DND-41 (cell line): Measurements from ENCODE around the gene FEZF1.

ENCODE experiments used
- ATAC-seq: fragments of 200-7000 bp; cut with Tn5 transposase; 3 replicates; pipeline ENCODE4 v1.9.1; 2021; ENCODE audit warnings: low read depth; ENCODE audit not compliant: insufficient read depth
- DNase-seq: peaks from one replicate; pipeline ENCODE4 v3.0.0-alpha.2; 2020
- H2AFZ ChIP-seq: 2 replicates; pipeline ENCODE4 v1.6.0; 2012; ENCODE audit warnings: low read depth, low read length
- H3K27ac ChIP-seq: 2 replicates; pipeline ENCODE4 v1.5.1; 2012; ENCODE audit warnings: low read length, inconsistent platforms
- H3K27me3 ChIP-seq: fragments of 200-600 bp; sonication (generic); 2 replicates; pipeline ENCODE4 v1.6.0; 2012; ENCODE audit warnings: low read length, mild to moderate bottlenecking, inconsistent platforms; ENCODE audit not compliant: insufficient read depth, poor library complexity
- H3K36me3 ChIP-seq: 2 replicates; pipeline ENCODE4 v1.5.1; 2012; ENCODE audit warnings: low read length, inconsistent platforms; ENCODE audit not compliant: insufficient read depth
- H3K4me1 ChIP-seq: 2 replicates; pipeline ENCODE4 v1.5.1; 2012; ENCODE audit warnings: mild to moderate bottlenecking, low read length; ENCODE audit not compliant: insufficient read depth
- H3K4me2 ChIP-seq: 2 replicates; pipeline ENCODE4 v1.6.0; 2012; ENCODE audit warnings: mild to moderate bottlenecking, moderate library complexity, low read length, inconsistent platforms; ENCODE audit not compliant: insufficient read depth
- H3K4me3 ChIP-seq, 2 experiments: fragments of 200-600 bp in 1 of 2; shearing (Covaris generic) in 1 of 2; 2 replicates each; pipeline ENCODE4 v1.5.1; 2012 to 2016; ENCODE audit warnings: inconsistent platforms in 2 of 2, low read length in 2 of 2, mild to moderate bottlenecking in 2 of 2, low read depth in 1 of 2, moderate library complexity in 1 of 2
- H3K79me2 ChIP-seq: 2 replicates; pipeline ENCODE4 v1.6.0; 2012; ENCODE audit warnings: low read length, inconsistent platforms; ENCODE audit not compliant: insufficient read depth
- H3K9ac ChIP-seq: 2 replicates; pipeline ENCODE4 v1.6.0; 2012; ENCODE audit warnings: low read depth, mild to moderate bottlenecking, inconsistent platforms, low read length, moderate library complexity
- H3K9me3 ChIP-seq: 2 replicates; pipeline ENCODE4 v1.5.1; 2012; ENCODE audit warnings: low read length, moderate library complexity, mild to moderate bottlenecking, inconsistent platforms; ENCODE audit not compliant: insufficient read depth, severe bottlenecking
- H4K20me1 ChIP-seq: 2 replicates; pipeline ENCODE4 v1.6.0; 2012; ENCODE audit warnings: low read length; ENCODE audit not compliant: insufficient read depth
- EZH2 ChIP-seq: IDR thresholded peaks from 3 replicates; pipeline ENCODE4 v1.6.1; 2012; ENCODE audit warnings: borderline replicate concordance, low read depth, mild to moderate bottlenecking, moderate library complexity, low read length, inconsistent platforms; ENCODE audit not compliant: severe bottlenecking
- TF ChIP-seq, protein P1 (sequence below): IDR thresholded peaks from 2 replicates; pipeline ENCODE4 v1.5.1; 2012; ENCODE audit warnings: borderline replicate concordance, low read length, moderate library complexity, mild to moderate bottlenecking; ENCODE audit not compliant: poor library complexity, severe bottlenecking; ENCODE audit errors: extremely low read depth

The FEZF1 gene

GRCh38 chr7:122311050-122311700 lies 6.6 kb upstream of the FEZF1 start:
- H3K9ac ChIP-seq = no peak overlapping the region
- H3K79me2 ChIP-seq = no peaks in the 10 kb centered on the region
- peaks cover 4% of the 10 kb centered on the region for H3K9me3 ChIP-seq
- no peak overlapping the region for H3K4me3 ChIP-seq
- H3K27ac ChIP-seq = no peak overlapping the region
- no peaks in the 10 kb centered on the region for H3K27me3 ChIP-seq
- H2AFZ ChIP-seq = no peak overlapping the region
- ATAC-seq (no peak), DNase-seq (no peak)
- TF ChIP-seq EZH2 = no peak
- TF ChIP-seq, protein P1, sequence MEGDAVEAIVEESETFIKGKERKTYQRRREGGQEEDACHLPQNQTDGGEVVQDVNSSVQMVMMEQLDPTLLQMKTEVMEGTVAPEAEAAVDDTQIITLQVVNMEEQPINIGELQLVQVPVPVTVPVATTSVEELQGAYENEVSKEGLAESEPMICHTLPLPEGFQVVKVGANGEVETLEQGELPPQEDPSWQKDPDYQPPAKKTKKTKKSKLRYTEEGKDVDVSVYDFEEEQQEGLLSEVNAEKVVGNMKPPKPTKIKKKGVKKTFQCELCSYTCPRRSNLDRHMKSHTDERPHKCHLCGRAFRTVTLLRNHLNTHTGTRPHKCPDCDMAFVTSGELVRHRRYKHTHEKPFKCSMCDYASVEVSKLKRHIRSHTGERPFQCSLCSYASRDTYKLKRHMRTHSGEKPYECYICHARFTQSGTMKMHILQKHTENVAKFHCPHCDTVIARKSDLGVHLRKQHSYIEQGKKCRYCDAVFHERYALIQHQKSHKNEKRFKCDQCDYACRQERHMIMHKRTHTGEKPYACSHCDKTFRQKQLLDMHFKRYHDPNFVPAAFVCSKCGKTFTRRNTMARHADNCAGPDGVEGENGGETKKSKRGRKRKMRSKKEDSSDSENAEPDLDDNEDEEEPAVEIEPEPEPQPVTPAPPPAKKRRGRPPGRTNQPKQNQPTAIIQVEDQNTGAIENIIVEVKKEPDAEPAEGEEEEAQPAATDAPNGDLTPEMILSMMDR = no peak
- no peaks in the 10 kb centered on the region for H3K36me3 ChIP-seq
- H3K4me1 ChIP-seq = no peaks in the 10 kb centered on the region
- no peak overlapping the region for H3K4me2 ChIP-seq
- no peaks in the 10 kb centered on the region for H4K20me1 ChIP-seq

DNA sequence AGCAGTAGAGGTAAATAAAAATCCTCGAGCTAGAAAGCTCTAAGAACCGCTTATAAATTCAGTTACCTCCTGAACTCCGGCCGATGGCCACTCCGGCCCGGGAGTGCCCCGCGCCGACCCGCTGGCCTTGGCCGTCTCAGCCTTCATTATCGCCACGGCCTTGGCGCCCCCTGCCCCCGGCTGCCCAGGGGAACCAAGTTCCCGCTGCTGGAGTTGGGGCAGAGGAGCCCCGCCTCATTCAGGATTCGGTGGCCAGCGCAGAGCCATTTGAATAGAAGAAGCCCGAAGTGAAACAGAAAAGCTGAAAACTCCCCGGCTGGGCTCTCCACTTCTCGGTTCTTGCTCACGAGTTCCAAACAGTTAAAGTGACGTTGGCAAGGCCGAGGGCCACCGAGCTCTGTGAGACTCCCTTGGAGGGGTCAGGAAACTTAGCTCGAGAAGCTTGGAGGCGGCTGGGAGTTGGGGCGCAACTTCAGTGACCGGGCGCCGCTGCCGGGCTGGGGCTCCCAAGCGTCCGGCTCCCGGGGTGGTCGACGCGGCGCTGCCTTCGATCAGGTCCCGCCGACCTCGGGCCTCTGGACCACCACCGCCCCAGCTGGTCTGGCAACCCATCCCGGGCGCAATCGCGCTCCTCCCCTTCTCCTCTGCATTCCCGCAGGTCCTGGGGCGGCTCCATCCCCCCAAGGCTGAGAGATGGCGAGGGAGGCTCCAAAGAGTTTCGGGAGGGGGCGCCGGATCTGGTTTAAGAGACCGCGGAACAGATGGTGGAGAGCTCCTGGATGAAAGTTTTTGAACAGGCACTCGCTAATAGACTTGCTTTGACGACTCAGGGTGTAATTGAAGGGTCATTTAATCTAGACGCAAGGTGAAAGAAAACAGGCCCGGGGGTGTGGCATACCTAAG lies 5.8 kb upstream of the FEZF1 start:
- no peak overlapping the region for H3K9ac ChIP-seq
- DNase-seq (no peak), ATAC-seq (no peak)
- TF ChIP-seq EZH2 = no peak
- TF ChIP-seq, protein P1 = no peak
- no peaks in the 10 kb centered on the region for H3K36me3 ChIP-seq
- no peak overlapping the region for H3K4me2 ChIP-seq
- no peak overlapping the region for H3K27ac ChIP-seq
- H3K4me3 ChIP-seq = no peak overlapping the region
- no peaks in the 10 kb centered on the region for H4K20me1 ChIP-seq
- peaks cover 10% of the 10 kb centered on the region for H3K9me3 ChIP-seq
- no peaks in the 10 kb centered on the region for H3K27me3 ChIP-seq
- no peaks in the 10 kb centered on the region for H3K79me2 ChIP-seq
- no peak overlapping the region for H2AFZ ChIP-seq
- no peaks in the 10 kb centered on the region for H3K4me1 ChIP-seq

- ATAC-seq = no peak
- Histone ChIP-seq H3K4me3 (no peak overlapping the region), H3K79me2 (no peaks in the 10 kb centered on the region), H4K20me1 (no peaks in the 10 kb centered on the region), H3K4me2 (no peak overlapping the region), H3K36me3 (no peaks in the 10 kb centered on the region), H3K9me3 (peaks cover 12% of the 10 kb centered on the region), H2AFZ (no peak overlapping the region), H3K9ac (no peak overlapping the region), H3K4me1 (no peaks in the 10 kb centered on the region), H3K27ac (no peak overlapping the region), H3K27me3 (no peaks in the 10 kb centered on the region)
- no peak for TF ChIP-seq EZH2
- no peak for DNase-seq
These were observed 4.9 kb upstream of the FEZF1 start for GRCh38 chr7:122309421-122309820.

- DNase-seq (no peak), ATAC-seq (no peak)
- Histone ChIP-seq H3K9me3 (peaks cover 12% of the 10 kb centered on the region), H2AFZ (no peak overlapping the region), H4K20me1 (no peaks in the 10 kb centered on the region), H3K36me3 (no peaks in the 10 kb centered on the region), H3K4me2 (no peak overlapping the region), H3K4me1 (no peaks in the 10 kb centered on the region), H3K27me3 (no peaks in the 10 kb centered on the region), H3K4me3 (no peak overlapping the region), H3K9ac (no peak overlapping the region), H3K27ac (no peak overlapping the region), H3K79me2 (no peaks in the 10 kb centered on the region)
- TF ChIP-seq, protein P1 = no peak
- no peak for TF ChIP-seq EZH2
These were observed 2.7 kb upstream of the FEZF1 start for GRCh38 chr7:122307228-122307621.
